WTC11 (cell line): Measurements from ENCODE around the gene WDHD1.

Source experiments
- CTCF ChIP-seq: fragments of 200-600 bp; IDR thresholded peaks from 2 replicates; pipeline ENCODE4 v1.8.0; 2022; ENCODE audit warnings: antibody characterized with exemption
- FOXJ3 ChIP-seq: sonication (generic); formaldehyde crosslinking; IDR thresholded peaks from 2 replicates; pipeline ENCODE4 v1.9.0; 2021; ENCODE audit warnings: missing genetic modification reagents, mild to moderate bottlenecking, borderline replicate concordance
- GABPB1 ChIP-seq: sonication (generic); formaldehyde crosslinking; IDR thresholded peaks from 2 replicates; pipeline ENCODE4 v1.8.1; 2023; ENCODE audit warnings: mild to moderate bottlenecking, missing genetic modification reagents
- MXD4 ChIP-seq: fragments of 250-450 bp; sonication (Bioruptor Pico); IDR thresholded peaks from 2 replicates; pipeline ENCODE4 v1.8.0; 2021; ENCODE audit warnings: mild to moderate bottlenecking, moderate library complexity, borderline replicate concordance
- NR2C2 ChIP-seq: sonication (generic); formaldehyde crosslinking; IDR thresholded peaks from 2 replicates; pipeline ENCODE4 v1.8.0; 2022; ENCODE audit warnings: mild to moderate bottlenecking, missing genetic modification reagents
- SP1 ChIP-seq: sonication (generic); formaldehyde crosslinking; conservative IDR thresholded peaks from 2 replicates; pipeline ENCODE4 v1.8.1; 2022; ENCODE audit warnings: missing genetic modification reagents
- STAT6 ChIP-seq: sonication (generic); formaldehyde crosslinking; conservative IDR thresholded peaks from 2 replicates; pipeline ENCODE4 v1.8.1; 2023; ENCODE audit warnings: mild to moderate bottlenecking, low read depth, missing genetic modification reagents, moderate library complexity
- TEAD1 ChIP-seq: sonication (generic); formaldehyde crosslinking; IDR thresholded peaks from 2 replicates; pipeline ENCODE4 v1.8.0; 2022; ENCODE audit warnings: mild to moderate bottlenecking, missing genetic modification reagents
- ZNF121 ChIP-seq: sonication (generic); formaldehyde crosslinking; IDR thresholded peaks from 2 replicates; pipeline ENCODE4 v1.8.0; 2023; ENCODE audit warnings: missing genetic modification reagents
- ZNF263 ChIP-seq: sonication (generic); formaldehyde crosslinking; IDR thresholded peaks from 2 replicates; pipeline ENCODE4 v1.8.1; 2022; ENCODE audit warnings: low read depth, mild to moderate bottlenecking, moderate library complexity, missing genetic modification reagents
- TF ChIP-seq, protein P1 (sequence below): sonication (generic); formaldehyde crosslinking; IDR thresholded peaks from 2 replicates; pipeline ENCODE4 v1.8.1; 2023; ENCODE audit warnings: mild to moderate bottlenecking, missing genetic modification reagents, moderate library complexity
- TF ChIP-seq, protein P2 (sequence below): sonication (generic); formaldehyde crosslinking; IDR thresholded peaks from 2 replicates; pipeline ENCODE4 v1.8.0; 2022; ENCODE audit warnings: mild to moderate bottlenecking, missing genetic modification reagents

GRCh38 chr14:55005071-55005470 lies 21.8 kb downstream of the WDHD1 start:
- TF ChIP-seq SP1 (CRISPR knock-in tag) (no peak), STAT6 (CRISPR knock-in tag) (no peak), NR2C2 (no peak), FOXJ3 (CRISPR knock-in tag) (no peak), TEAD1 (no peak), CTCF (no peak), GABPB1 (CRISPR knock-in tag) (no peak), ZNF263 (CRISPR knock-in tag) (no peak), MXD4 (CRISPR knock-in tag) (no peak), ZNF121 (CRISPR knock-in tag) (no peak)
- TF ChIP-seq, protein P1, sequence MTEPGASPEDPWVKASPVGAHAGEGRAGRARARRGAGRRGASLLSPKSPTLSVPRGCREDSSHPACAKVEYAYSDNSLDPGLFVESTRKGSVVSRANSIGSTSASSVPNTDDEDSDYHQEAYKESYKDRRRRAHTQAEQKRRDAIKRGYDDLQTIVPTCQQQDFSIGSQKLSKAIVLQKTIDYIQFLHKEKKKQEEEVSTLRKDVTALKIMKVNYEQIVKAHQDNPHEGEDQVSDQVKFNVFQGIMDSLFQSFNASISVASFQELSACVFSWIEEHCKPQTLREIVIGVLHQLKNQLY (CRISPR knock-in tag), result no peak
- TF ChIP-seq, protein P2, sequence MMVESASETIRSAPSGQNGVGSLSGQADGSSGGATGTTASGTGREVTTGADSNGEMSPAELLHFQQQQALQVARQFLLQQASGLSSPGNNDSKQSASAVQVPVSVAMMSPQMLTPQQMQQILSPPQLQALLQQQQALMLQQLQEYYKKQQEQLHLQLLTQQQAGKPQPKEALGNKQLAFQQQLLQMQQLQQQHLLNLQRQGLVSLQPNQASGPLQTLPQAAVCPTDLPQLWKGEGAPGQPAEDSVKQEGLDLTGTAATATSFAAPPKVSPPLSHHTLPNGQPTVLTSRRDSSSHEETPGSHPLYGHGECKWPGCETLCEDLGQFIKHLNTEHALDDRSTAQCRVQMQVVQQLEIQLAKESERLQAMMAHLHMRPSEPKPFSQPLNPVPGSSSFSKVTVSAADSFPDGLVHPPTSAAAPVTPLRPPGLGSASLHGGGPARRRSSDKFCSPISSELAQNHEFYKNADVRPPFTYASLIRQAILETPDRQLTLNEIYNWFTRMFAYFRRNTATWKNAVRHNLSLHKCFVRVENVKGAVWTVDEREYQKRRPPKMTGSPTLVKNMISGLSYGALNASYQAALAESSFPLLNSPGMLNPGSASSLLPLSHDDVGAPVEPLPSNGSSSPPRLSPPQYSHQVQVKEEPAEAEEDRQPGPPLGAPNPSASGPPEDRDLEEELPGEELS (CRISPR knock-in tag), result no peak
